ENCODE results near the gene CCSER1. TPM values are rescaled to one million over a fixed set of nuclear protein-coding genes. Genes with fewer than 3 reads are reported as not detected.

Gene CCSER1
- polyA plus RNA-seq, 3 donors, result 0.09 to 0.75 (median 0.13) TPM

- no peak overlapping the region for H3K27ac Mint-ChIP-seq
- H3K4me3 Mint-ChIP-seq, result no peak overlapping the region
- Histone ChIP-seq H3K27ac (ENCODE audit: low read depth in 1 of 2, low read length in 2 of 2) (no peak overlapping the region), H3K27me3 (ENCODE audit: control insufficient read depth in 2 of 2, insufficient read depth in 2 of 2, low read length in 2 of 2) (no peaks in the 10 kb centered on the region), H2AFZ (ENCODE audit: insufficient read depth, low read depth, low read length, poor library complexity, severe bottlenecking) (no peak overlapping the region), H3K79me2 (ENCODE audit: insufficient read depth, low read length) (no peaks in the 10 kb centered on the region), H3K4me3 (replicated peaks in 1 of 3; ENCODE audit: low read depth in 2 of 3, low read length in 3 of 3) (no peak overlapping the region), H3K9me3 (replicated peaks in 1 of 2; ENCODE audit: control insufficient read depth in 1 of 2, insufficient read depth in 1 of 2, low read length in 2 of 2) (no peaks in the 10 kb centered on the region), H3K4me1 (ENCODE audit: control insufficient read depth in 1 of 2, insufficient read depth in 2 of 2, low read length in 2 of 2) (no peaks in the 10 kb centered on the region), H3K4me2 (replicated peaks; ENCODE audit: extremely low read depth, low read length, poor library complexity, severe bottlenecking) (no peak overlapping the region), H4K20me1 (ENCODE audit: insufficient read depth, low read length) (no peaks in the 10 kb centered on the region), H3K36me3 (replicated peaks in 1 of 2; ENCODE audit: control insufficient read depth in 1 of 2, insufficient read depth in 2 of 2, low read length in 2 of 2) (no peaks in the 10 kb centered on the region), H3K9ac (ENCODE audit: insufficient read depth, low read length, poor library complexity, severe bottlenecking) (no peak overlapping the region)
- no CpG with 5 or more reads among the region's 3 CpGs for WGBS (ENCODE audit: insufficient coverage)
- no peak for TF ChIP-seq CTCF (IDR thresholded peaks at IDR 0.05)
- intact Hi-C loops (cut with micrococcal nuclease), result no loop called here
- peaks cover 8% of the 10 kb centered on the region for H3K4me1 Mint-ChIP-seq
- DNase-seq, result no peak
- peaks cover 0 to 2% (median 0%) of the 10 kb centered on the region in 7 donors for H3K9me3 Mint-ChIP-seq
- no peaks in the 10 kb centered on the region for H3K27me3 Mint-ChIP-seq (ENCODE audit: low read depth in 3 of 3)
- H3K36me3 Mint-ChIP-seq, result no peaks in the 10 kb centered on the region
Measured at GRCh38 chr4:90840291-90840690, 713.1 kb downstream of the CCSER1 start.

GRCh38 chr4:90840828-90841227 lies 713.6 kb downstream of the CCSER1 start:
- H3K36me3 ChIP-seq (replicated peaks in 1 of 2; ENCODE audit: control insufficient read depth in 1 of 2, insufficient read depth in 2 of 2, low read length in 2 of 2), result no peaks in the 10 kb centered on the region
- no peak overlapping the region for H3K27ac ChIP-seq (ENCODE audit: low read depth in 1 of 2, low read length in 2 of 2)
- H3K79me2 ChIP-seq (ENCODE audit: insufficient read depth, low read length), result no peaks in the 10 kb centered on the region
- TF ChIP-seq CTCF (IDR thresholded peaks at IDR 0.05), result no peak
- Mint-ChIP-seq H3K9me3 (peaks cover 0 to 2% (median 0%) of the 10 kb centered on the region in 7 donors), H3K36me3 (no peaks in the 10 kb centered on the region), H3K4me1 (peaks cover 8% of the 10 kb centered on the region), H3K27ac (no peak overlapping the region), H3K4me3 (no peak overlapping the region), H3K27me3 (ENCODE audit: low read depth in 3 of 3) (no peaks in the 10 kb centered on the region)
- no peak overlapping the region for H2AFZ ChIP-seq (ENCODE audit: insufficient read depth, low read depth, low read length, poor library complexity, severe bottlenecking)
- intact Hi-C loops (cut with micrococcal nuclease), result no loop called here
- DNase-seq, result no peak
- no peaks in the 10 kb centered on the region for H4K20me1 ChIP-seq (ENCODE audit: insufficient read depth, low read length)
- H3K4me3 ChIP-seq (replicated peaks in 1 of 3; ENCODE audit: low read depth in 2 of 3, low read length in 3 of 3), result no peak overlapping the region
- H3K4me1 ChIP-seq (ENCODE audit: control insufficient read depth in 1 of 2, insufficient read depth in 2 of 2, low read length in 2 of 2), result no peaks in the 10 kb centered on the region
- no peaks in the 10 kb centered on the region for H3K27me3 ChIP-seq (ENCODE audit: control insufficient read depth in 2 of 2, insufficient read depth in 2 of 2, low read length in 2 of 2)
- H3K9me3 ChIP-seq (replicated peaks in 1 of 2; ENCODE audit: control insufficient read depth in 1 of 2, insufficient read depth in 1 of 2, low read length in 2 of 2), result no peaks in the 10 kb centered on the region
- H3K9ac ChIP-seq (ENCODE audit: insufficient read depth, low read length, poor library complexity, severe bottlenecking), result no peak overlapping the region
- H3K4me2 ChIP-seq (replicated peaks; ENCODE audit: extremely low read depth, low read length, poor library complexity, severe bottlenecking), result no peak overlapping the region

Measured in CD14-positive monocyte (primary cell).